Mesenchymal stem cell (in vitro differentiated cells and primary cell): Measurements from ENCODE around the gene CYP2J2.

ENCODE experiments used
- DNase-seq: peaks from one replicate; pipeline ENCODE4 v3.0.0-alpha.2; 2013
- H2AFZ ChIP-seq: one replicate; pipeline ENCODE4 v1.6.1; 2013; ENCODE audit warnings: low read depth, mild to moderate bottlenecking, control low read depth, inconsistent platforms, low read length, moderate library complexity
- H2AK5ac ChIP-seq: 2 replicates; pipeline ENCODE4 v1.6.1; 2013; ENCODE audit warnings: low read length, moderate library complexity, mild to moderate bottlenecking, inconsistent platforms; ENCODE audit not compliant: severe bottlenecking
- H2BK120ac ChIP-seq: one replicate; pipeline ENCODE4 v1.6.1; 2013; ENCODE audit warnings: low read depth, mild to moderate bottlenecking, inconsistent platforms, low read length, moderate library complexity
- H2BK12ac ChIP-seq, 2 experiments: one replicate each; pipeline ENCODE4 v1.6.1; 2013; ENCODE audit warnings: inconsistent platforms in 2 of 2, low read length in 2 of 2, mild to moderate bottlenecking in 2 of 2, moderate library complexity in 2 of 2, control low read depth in 1 of 2
- H2BK15ac ChIP-seq: one replicate; pipeline ENCODE4 v1.6.1; 2013; ENCODE audit warnings: mild to moderate bottlenecking, low read depth, inconsistent platforms; ENCODE audit not compliant: poor library complexity, severe bottlenecking
- H2BK5ac ChIP-seq: 2 replicates; pipeline ENCODE4 v1.6.1; 2013; ENCODE audit warnings: low read depth, mild to moderate bottlenecking, low read length, control low read depth, inconsistent platforms; ENCODE audit not compliant: poor library complexity, severe bottlenecking
- H3K14ac ChIP-seq, 2 experiments: one replicate each; pipeline ENCODE4 v1.6.1; 2013; ENCODE audit warnings: inconsistent platforms in 2 of 2, low read length in 2 of 2, control low read depth in 1 of 2, mild to moderate bottlenecking in 1 of 2, moderate library complexity in 1 of 2
- H3K18ac ChIP-seq, 2 experiments: one replicate each; pipeline ENCODE4 v1.6.1; 2013; ENCODE audit warnings: inconsistent platforms in 2 of 2, low read length in 2 of 2, control low read depth in 1 of 2, low read depth in 1 of 2, mild to moderate bottlenecking in 1 of 2
- H3K23ac ChIP-seq, 2 experiments: one replicate each; pipeline ENCODE4 v1.6.1; 2013; ENCODE audit warnings: inconsistent platforms in 2 of 2, low read length in 2 of 2, mild to moderate bottlenecking in 2 of 2, moderate library complexity in 2 of 2, control low read depth in 1 of 2
- H3K27ac ChIP-seq: 2 replicates; pipeline ENCODE4 v1.5.1; 2013; ENCODE audit warnings: mild to moderate bottlenecking, moderate library complexity, low read length, control low read depth, inconsistent platforms; ENCODE audit not compliant: poor library complexity, severe bottlenecking
- H3K27me3 ChIP-seq, 2 experiments: 2 replicates each; pipeline versions ENCODE4 v1.6.1 to v1.7.0; 2013; ENCODE audit warnings: low read length in 2 of 2, mild to moderate bottlenecking in 2 of 2, moderate library complexity in 2 of 2, control low read depth in 1 of 2, inconsistent platforms in 1 of 2; ENCODE audit not compliant: control insufficient read depth in 1 of 2, insufficient read depth in 1 of 2
- H3K36me3 ChIP-seq, 2 experiments: 2 replicates each; pipeline versions ENCODE4 v1.6.1 to v1.7.0; 2013; ENCODE audit warnings: low read length in 2 of 2, control low read depth in 1 of 2, inconsistent platforms in 1 of 2, low read depth in 1 of 2, mild to moderate bottlenecking in 1 of 2; ENCODE audit not compliant: insufficient read depth in 2 of 2, control insufficient read depth in 1 of 2
- H3K4ac ChIP-seq, 2 experiments: one replicate each; pipeline ENCODE4 v1.6.1; 2013; ENCODE audit warnings: inconsistent platforms in 2 of 2, low read length in 2 of 2, mild to moderate bottlenecking in 2 of 2, moderate library complexity in 2 of 2, control low read depth in 1 of 2, low read depth in 1 of 2
- H3K4me1 ChIP-seq: 2 replicates; pipeline ENCODE4 v1.6.1; 2013; ENCODE audit warnings: low read depth, low read length, control low read depth; ENCODE audit not compliant: control insufficient read depth, insufficient read depth
- H3K4me2 ChIP-seq: 2 replicates; pipeline ENCODE4 v1.6.1; 2013; ENCODE audit warnings: low read length, mild to moderate bottlenecking, inconsistent platforms; ENCODE audit not compliant: poor library complexity, severe bottlenecking
- H3K4me3 ChIP-seq, 2 experiments: 2 replicates each; pipeline versions ENCODE4 v1.5.1 to v1.7.0; 2013; ENCODE audit warnings: low read length in 2 of 2, mild to moderate bottlenecking in 2 of 2, control low read depth in 1 of 2, low read depth in 1 of 2; ENCODE audit not compliant: insufficient read depth in 1 of 2
- H3K79me1 ChIP-seq: replicated peaks from 2 replicates; pipeline ENCODE4 v1.6.1; 2013; ENCODE audit warnings: mild to moderate bottlenecking, control low read depth, low read length, inconsistent platforms; ENCODE audit not compliant: poor library complexity, severe bottlenecking
- H3K9ac ChIP-seq: 2 replicates; pipeline ENCODE4 v1.7.0; 2013; ENCODE audit warnings: mild to moderate bottlenecking, low read length, moderate library complexity
- H3K9me3 ChIP-seq: 2 replicates; pipeline ENCODE4 v1.7.0; 2013; ENCODE audit warnings: mild to moderate bottlenecking, low read length; ENCODE audit not compliant: control insufficient read depth
- H4K8ac ChIP-seq: one replicate; pipeline ENCODE4 v1.6.1; 2013; ENCODE audit warnings: inconsistent platforms, mild to moderate bottlenecking, low read length, moderate library complexity
- H4K91ac ChIP-seq: one replicate; pipeline ENCODE4 v1.6.1; 2013; ENCODE audit warnings: mild to moderate bottlenecking, low read length, inconsistent platforms
- WGBS: methylation state at CpG from one replicate; pipeline ENCODE4 v1.1.7; 2013; ENCODE audit warnings: mixed read lengths; 5-methylcytosine and 5-hydroxymethylcytosine counted together

Gene CYP2J2

DNA sequence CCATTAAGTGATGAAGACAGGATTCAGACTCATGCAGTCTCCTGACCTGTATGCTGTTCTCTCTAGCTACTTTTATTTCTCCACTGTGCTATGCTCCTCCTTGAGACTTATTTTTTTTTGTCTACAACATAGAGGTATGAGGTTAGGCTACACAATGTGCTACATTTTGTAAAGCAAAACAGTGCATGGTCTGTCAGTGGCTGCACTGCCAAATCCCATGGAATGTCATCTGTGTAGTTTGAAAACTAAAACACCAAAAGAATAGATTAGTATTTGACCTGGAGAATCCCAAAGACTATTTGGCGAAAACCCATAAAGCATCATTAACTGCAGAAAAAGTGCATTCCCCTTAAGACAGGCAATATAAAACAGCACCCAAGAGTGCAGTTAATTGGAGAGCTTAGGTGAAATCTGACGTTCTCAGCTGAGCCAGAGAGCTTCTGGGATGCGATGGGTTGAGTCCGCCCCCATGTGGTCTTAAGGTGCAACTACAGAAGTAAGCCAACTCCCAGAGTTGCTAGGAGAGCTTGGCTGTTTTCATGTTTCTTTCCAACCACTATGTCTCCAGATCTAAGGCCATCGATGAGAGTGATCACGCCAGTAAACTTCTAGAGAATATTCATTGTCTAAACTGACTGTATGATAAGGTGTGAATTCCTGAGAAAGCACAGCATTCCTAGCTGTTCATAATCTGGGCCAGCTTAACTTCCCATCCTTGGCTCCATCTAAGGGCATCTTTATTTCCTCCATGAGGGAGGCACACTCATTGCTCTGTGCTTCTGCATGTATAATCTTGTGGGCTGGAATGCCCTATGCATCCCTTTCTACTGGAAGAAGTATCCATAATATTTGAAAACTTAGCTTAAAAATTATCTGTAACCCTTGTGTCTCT, 20.7 kb upstream of the CYP2J2 start:
- no peak overlapping the region for H2BK15ac ChIP-seq
- no peak overlapping the region for H2BK120ac ChIP-seq
- H3K27ac ChIP-seq = no peak overlapping the region
- H3K18ac ChIP-seq = no peak overlapping the region
- no peak overlapping the region for H3K23ac ChIP-seq
- 7% methylated on average over 3 of the region's 6 CpGs for WGBS
- H3K27me3 ChIP-seq = peaks cover 0 to 10% of the 10 kb centered on the region in 2 experiments
- no peaks in the 10 kb centered on the region for H3K9me3 ChIP-seq
- H4K91ac ChIP-seq = no peak overlapping the region
- H3K4ac ChIP-seq = no peak overlapping the region
- no peak overlapping the region for H3K4me3 ChIP-seq
- H2BK12ac ChIP-seq = no peak overlapping the region
- peak; percentile 62 for DNase-seq
- no peaks in the 10 kb centered on the region for H3K4me1 ChIP-seq
- no peak overlapping the region for H3K14ac ChIP-seq
- no peak overlapping the region for H2AK5ac ChIP-seq
- no peak overlapping the region for H3K4me2 ChIP-seq
- no peak overlapping the region for H4K8ac ChIP-seq
- no peaks in the 10 kb centered on the region for H3K36me3 ChIP-seq
- no peak overlapping the region for H2AFZ ChIP-seq
- H2BK5ac ChIP-seq = no peak overlapping the region
- no peaks in the 10 kb centered on the region for H3K79me1 ChIP-seq
- peak overlapping the region; percentile 11 for H3K9ac ChIP-seq

- H3K4me3 ChIP-seq = no peak overlapping the region
- H3K18ac ChIP-seq = no peak overlapping the region
- H3K36me3 ChIP-seq = no peaks in the 10 kb centered on the region
- H3K4me2 ChIP-seq = no peak overlapping the region
- H3K27ac ChIP-seq = no peak overlapping the region
- H2AFZ ChIP-seq = no peak overlapping the region
- H2BK15ac ChIP-seq = no peak overlapping the region
- H3K4ac ChIP-seq = no peak overlapping the region
- H2BK120ac ChIP-seq = no peak overlapping the region
- no peak overlapping the region for H2BK5ac ChIP-seq
- H2BK12ac ChIP-seq = no peak overlapping the region
- H3K14ac ChIP-seq = no peak overlapping the region
- whole genome bisulfite sequencing = 46% methylated on average over 1 of the region's 1 CpG
- H3K79me1 ChIP-seq = no peaks in the 10 kb centered on the region
- no peak for DNase-seq
- no peak overlapping the region for H3K9ac ChIP-seq
- peaks cover 0 to 10% of the 10 kb centered on the region in 2 experiments for H3K27me3 ChIP-seq
- H3K4me1 ChIP-seq = no peaks in the 10 kb centered on the region
- H3K9me3 ChIP-seq = no peaks in the 10 kb centered on the region
- H4K8ac ChIP-seq = no peak overlapping the region
- H4K91ac ChIP-seq = no peak overlapping the region
- no peak overlapping the region for H3K23ac ChIP-seq
- H2AK5ac ChIP-seq = no peak overlapping the region
Observed at GRCh38 chr1:59945790-59946189, 19.2 kb upstream of the CYP2J2 start.

GRCh38 chr1:59939393-59939792, 12.8 kb upstream of the CYP2J2 start:
- H3K36me3 ChIP-seq = no peaks in the 10 kb centered on the region
- H3K23ac ChIP-seq = no peak overlapping the region
- H3K4ac ChIP-seq = no peak overlapping the region
- no peak overlapping the region for H3K14ac ChIP-seq
- H2AFZ ChIP-seq = no peak overlapping the region
- no peak for DNase-seq
- H3K18ac ChIP-seq = no peak overlapping the region
- no peaks in the 10 kb centered on the region for H3K4me1 ChIP-seq
- H4K91ac ChIP-seq = no peak overlapping the region
- H3K79me1 ChIP-seq = no peaks in the 10 kb centered on the region
- H3K9me3 ChIP-seq = peaks cover 3% of the 10 kb centered on the region
- H2BK12ac ChIP-seq = no peak overlapping the region
- H4K8ac ChIP-seq = no peak overlapping the region
- H2AK5ac ChIP-seq = no peak overlapping the region
- no peak overlapping the region for H3K4me2 ChIP-seq
- WGBS = 71% methylated on average over 4 of the region's 4 CpGs
- no peak overlapping the region for H3K9ac ChIP-seq
- H3K4me3 ChIP-seq = no peak overlapping the region
- H2BK15ac ChIP-seq = no peak overlapping the region
- peaks cover 0 to 7% of the 10 kb centered on the region in 2 experiments for H3K27me3 ChIP-seq
- H3K27ac ChIP-seq = no peak overlapping the region
- no peak overlapping the region for H2BK120ac ChIP-seq
- no peak overlapping the region for H2BK5ac ChIP-seq

DNA sequence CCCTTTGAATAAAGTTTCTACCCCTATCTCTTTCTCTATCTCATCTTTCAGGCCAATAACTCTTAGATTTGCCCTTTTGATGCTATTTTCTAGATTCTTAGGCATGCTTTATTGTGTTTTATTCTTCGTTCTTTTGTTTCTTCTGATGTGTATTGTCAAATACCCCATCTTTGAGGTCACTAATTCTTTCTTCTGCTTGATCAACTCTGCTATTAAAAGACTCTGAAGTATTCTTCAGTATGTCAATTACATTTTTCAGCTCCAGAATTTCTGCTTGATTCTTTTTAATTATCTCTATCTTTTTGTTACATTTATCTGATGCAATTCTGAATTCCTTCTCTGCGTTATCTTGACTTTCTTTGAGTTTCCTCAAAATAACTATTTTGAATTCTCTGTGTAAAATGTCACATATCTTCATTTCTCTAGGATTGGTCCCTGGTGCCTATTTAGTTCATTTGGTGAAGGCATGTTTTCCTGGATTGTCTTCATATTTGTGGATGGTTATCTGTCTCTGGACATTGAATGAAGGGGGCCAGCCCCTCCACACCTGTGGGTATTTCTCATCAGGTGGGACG, 11.2 kb upstream of the CYP2J2 start:
- Histone ChIP-seq H4K8ac (no peak overlapping the region), H2BK120ac (no peak overlapping the region), H3K4me2 (no peak overlapping the region), H2AK5ac (no peak overlapping the region), H3K23ac (no peak overlapping the region), H2BK15ac (no peak overlapping the region), H3K4ac (no peak overlapping the region), H3K79me1 (no peaks in the 10 kb centered on the region), H3K4me3 (no peak overlapping the region), H2AFZ (no peak overlapping the region), H3K36me3 (no peaks in the 10 kb centered on the region), H3K27ac (no peak overlapping the region), H4K91ac (no peak overlapping the region), H3K4me1 (no peaks in the 10 kb centered on the region), H3K9ac (no peak overlapping the region), H3K27me3 (peaks cover 0 to 7% of the 10 kb centered on the region in 2 experiments), H2BK5ac (no peak overlapping the region), H3K9me3 (peaks cover 3% of the 10 kb centered on the region), H3K18ac (no peak overlapping the region), H3K14ac (no peak overlapping the region), H2BK12ac (no peak overlapping the region)
- 62% methylated on average over 1 of the region's 3 CpGs for WGBS
- DNase-seq = no peak
